Neural cell (in vitro differentiated cells): ENCODE measurements around the gene PMM2. TPM values are rescaled to one million over a fixed set of nuclear protein-coding genes. Genes with fewer than 3 reads are reported as not detected.

Experiments used
- H2AFZ ChIP-seq: fragments of 200-600, 300-800 bp; sonication (generic), shearing (Covaris generic); 2 replicates; pipeline ENCODE4 v1.6.0; 2014; ENCODE audit warnings: low read depth, mild to moderate bottlenecking, antibody characterized with exemption, low read length, moderate library complexity
- H3F3A ChIP-seq: fragments of 200-600 bp; shearing (Covaris generic); 2 replicates; pipeline ENCODE4 v1.6.1; 2016; ENCODE audit warnings: mild to moderate bottlenecking, moderate library complexity, mixed read lengths, antibody characterized with exemption, low read length; ENCODE audit not compliant: insufficient read depth, poor library complexity, severe bottlenecking
- H3K27ac ChIP-seq: fragments of 200-600, 300-800 bp; sonication (generic), shearing (Covaris generic); 2 replicates; pipeline ENCODE4 v1.5.1; 2014; ENCODE audit warnings: mild to moderate bottlenecking, low read length, moderate library complexity
- H3K27me3 ChIP-seq: fragments of 300-800, 200-600 bp; sonication (generic), shearing (Covaris generic); 2 replicates; pipeline ENCODE4 v1.6.0; 2014; ENCODE audit warnings: mild to moderate bottlenecking, low read depth, low read length, moderate library complexity; ENCODE audit not compliant: insufficient read depth
- H3K36me3 ChIP-seq: fragments of 300-800, 200-600 bp; sonication (generic), shearing (Covaris generic); 2 replicates; pipeline ENCODE4 v1.5.1; 2014; ENCODE audit warnings: mild to moderate bottlenecking, antibody characterized with exemption, low read length, moderate library complexity; ENCODE audit not compliant: insufficient read depth
- H3K4me2 ChIP-seq: fragments of 300-800, 200-600 bp; sonication (generic), shearing (Covaris generic); 2 replicates; pipeline ENCODE4 v1.6.0; 2014; ENCODE audit warnings: mild to moderate bottlenecking, low read length
- H3K4me3 ChIP-seq: fragments of 300-800, 200-600 bp; sonication (generic), shearing (Covaris generic); 2 replicates; pipeline ENCODE4 v1.5.1; 2014; ENCODE audit warnings: mild to moderate bottlenecking, low read length, moderate library complexity
- H3K79me2 ChIP-seq: fragments of 200-600 bp; shearing (Covaris generic); replicated peaks from 2 replicates; pipeline ENCODE4 v1.6.0; 2014; ENCODE audit warnings: mild to moderate bottlenecking, low read length, moderate library complexity; ENCODE audit not compliant: insufficient read depth
- H3K9ac ChIP-seq: fragments of 300-800, 200-600 bp; sonication (generic), shearing (Covaris generic); 2 replicates; pipeline ENCODE4 v1.6.1; 2016; ENCODE audit warnings: mild to moderate bottlenecking, low read length, mixed read lengths
- H3K9me2 ChIP-seq: fragments of 200-600 bp; shearing (Covaris generic); 2 replicates; pipeline ENCODE4 v1.6.1; 2016; ENCODE audit warnings: mild to moderate bottlenecking, low read length, mixed read lengths; ENCODE audit not compliant: insufficient read depth
- H3K9me3 ChIP-seq: fragments of 200-600, 300-800 bp; sonication (generic), shearing (Covaris generic); 2 replicates; pipeline ENCODE4 v1.6.1; 2016; ENCODE audit warnings: mild to moderate bottlenecking, mixed run types, low read length, moderate library complexity, mixed read lengths
- H4K20me1 ChIP-seq: fragments of 200-600 bp; shearing (Covaris generic); 2 replicates; pipeline ENCODE4 v1.6.1; 2016; ENCODE audit warnings: mild to moderate bottlenecking, mixed run types; ENCODE audit not compliant: insufficient read depth
- EP300 ChIP-seq: fragments of 450-650 bp; conservative IDR thresholded peaks from 2 replicates; pipeline ENCODE4 v1.6.1; 2014; ENCODE audit warnings: antibody characterized with exemption, mild to moderate bottlenecking, moderate library complexity; ENCODE audit not compliant: poor library complexity, severe bottlenecking
- EZH2 ChIP-seq: fragments of 200-600, 300-800 bp; shearing (Covaris generic), sonication (generic); IDR thresholded peaks from 2 replicates; pipeline ENCODE4 v1.6.1; 2014; ENCODE audit warnings: antibody characterized with exemption, low read length, borderline replicate concordance, mild to moderate bottlenecking; ENCODE audit not compliant: insufficient read depth, poor library complexity, severe bottlenecking
- MXI1 ChIP-seq: fragments of 450-650 bp; conservative IDR thresholded peaks from 2 replicates; pipeline ENCODE4 v1.6.1; 2014; ENCODE audit warnings: antibody characterized with exemption, mild to moderate bottlenecking; ENCODE audit not compliant: poor library complexity, severe bottlenecking
- POLR2AphosphoS5 ChIP-seq: IDR thresholded peaks from 2 replicates; pipeline ENCODE4 v1.6.1; 2012
- RAD21 ChIP-seq: fragments of 450-650 bp; conservative IDR thresholded peaks from 2 replicates; pipeline ENCODE4 v1.6.1; 2014; ENCODE audit warnings: antibody characterized with exemption, mild to moderate bottlenecking, moderate library complexity
- REST ChIP-seq: IDR thresholded peaks from 2 replicates; pipeline ENCODE4 v1.6.1; 2012; ENCODE audit warnings: borderline replicate concordance
- SMC3 ChIP-seq: fragments of 450-650 bp; conservative IDR thresholded peaks from 2 replicates; pipeline ENCODE4 v1.6.1; 2014; ENCODE audit warnings: antibody characterized with exemption, mild to moderate bottlenecking, moderate library complexity; ENCODE audit not compliant: poor library complexity
- TAF1 ChIP-seq: IDR thresholded peaks from 2 replicates; pipeline ENCODE4 v1.6.1; 2012; ENCODE audit warnings: low read depth
- polyA plus RNA-seq: library from polyadenylated mRNA; depleted of rRNA; stranded (reverse); fragments of >200 nt; gene quantifications from 2 replicates; pipeline ENCODE4 v1.2.3, GENCODE V29; 2014
- TF ChIP-seq, protein P1 (sequence below): fragments of 450-650 bp; IDR thresholded peaks from 2 replicates; pipeline ENCODE4 v1.5.1; 2014; ENCODE audit warnings: antibody characterized with exemption, mild to moderate bottlenecking, moderate library complexity; ENCODE audit not compliant: poor library complexity, severe bottlenecking

Gene PMM2
- polyA plus RNA-seq, 1 donor from 2014 or later, result 20.2 TPM

DNA sequence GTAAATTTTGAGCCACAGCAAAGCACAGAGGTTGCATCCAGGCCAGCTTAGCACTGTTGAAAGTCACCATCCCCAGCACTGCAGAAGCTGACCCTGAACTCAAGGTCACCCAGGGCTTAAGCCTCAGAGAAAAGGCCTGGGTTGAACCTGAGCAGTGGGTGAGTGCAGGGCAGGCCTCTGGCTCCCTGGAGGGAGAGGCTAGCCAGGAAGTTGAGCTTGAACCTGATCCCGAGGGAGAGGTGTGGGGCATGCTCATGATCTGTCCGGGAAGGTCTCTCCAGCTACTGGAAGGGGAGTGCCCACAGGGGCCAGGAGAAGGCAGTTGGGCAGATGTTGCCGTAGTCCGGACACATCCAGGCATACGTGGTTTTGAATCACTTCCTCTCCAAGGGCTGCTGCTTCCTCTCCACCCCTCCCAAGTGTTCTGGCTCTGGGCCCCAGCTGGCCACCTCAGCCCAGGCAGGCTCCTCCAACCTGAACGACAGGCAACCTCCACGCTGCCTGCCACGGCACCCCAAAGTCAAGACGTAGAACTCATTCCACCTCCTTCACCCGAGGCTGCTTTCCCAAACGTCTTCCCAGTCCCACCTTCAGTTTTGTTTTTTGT, 52.7 kb downstream of the PMM2 start:
- Histone ChIP-seq H3K4me3 (no peak overlapping the region), H2AFZ (no peak overlapping the region), H4K20me1 (no peaks in the 10 kb centered on the region), H3K79me2 (no peaks in the 10 kb centered on the region), H3K27ac (no peak overlapping the region), H3K9ac (no peak overlapping the region), H3K4me2 (no peak overlapping the region), H3K9me2 (no peaks in the 10 kb centered on the region), H3F3A (no peaks in the 10 kb centered on the region), H3K9me3 (no peaks in the 10 kb centered on the region), H3K36me3 (no peaks in the 10 kb centered on the region), H3K27me3 (no peaks in the 10 kb centered on the region)
- TF ChIP-seq MXI1 (no peak), SMC3 (no peak), EZH2 (no peak), POLR2AphosphoS5 (no peak), TAF1 (no peak), RAD21 (no peak), EP300 (no peak), REST (no peak)
- TF ChIP-seq, protein P1, sequence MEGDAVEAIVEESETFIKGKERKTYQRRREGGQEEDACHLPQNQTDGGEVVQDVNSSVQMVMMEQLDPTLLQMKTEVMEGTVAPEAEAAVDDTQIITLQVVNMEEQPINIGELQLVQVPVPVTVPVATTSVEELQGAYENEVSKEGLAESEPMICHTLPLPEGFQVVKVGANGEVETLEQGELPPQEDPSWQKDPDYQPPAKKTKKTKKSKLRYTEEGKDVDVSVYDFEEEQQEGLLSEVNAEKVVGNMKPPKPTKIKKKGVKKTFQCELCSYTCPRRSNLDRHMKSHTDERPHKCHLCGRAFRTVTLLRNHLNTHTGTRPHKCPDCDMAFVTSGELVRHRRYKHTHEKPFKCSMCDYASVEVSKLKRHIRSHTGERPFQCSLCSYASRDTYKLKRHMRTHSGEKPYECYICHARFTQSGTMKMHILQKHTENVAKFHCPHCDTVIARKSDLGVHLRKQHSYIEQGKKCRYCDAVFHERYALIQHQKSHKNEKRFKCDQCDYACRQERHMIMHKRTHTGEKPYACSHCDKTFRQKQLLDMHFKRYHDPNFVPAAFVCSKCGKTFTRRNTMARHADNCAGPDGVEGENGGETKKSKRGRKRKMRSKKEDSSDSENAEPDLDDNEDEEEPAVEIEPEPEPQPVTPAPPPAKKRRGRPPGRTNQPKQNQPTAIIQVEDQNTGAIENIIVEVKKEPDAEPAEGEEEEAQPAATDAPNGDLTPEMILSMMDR, result no peak

GRCh38 chr16:8851761-8852403, 54.2 kb downstream of the PMM2 start:
- Histone ChIP-seq H4K20me1 (no peaks in the 10 kb centered on the region), H3K36me3 (no peaks in the 10 kb centered on the region), H3K27me3 (no peaks in the 10 kb centered on the region), H3K4me2 (no peak overlapping the region), H3K4me3 (no peak overlapping the region), H3F3A (no peaks in the 10 kb centered on the region), H3K9ac (no peak overlapping the region), H3K9me3 (no peaks in the 10 kb centered on the region), H3K27ac (no peak overlapping the region), H2AFZ (no peak overlapping the region), H3K9me2 (no peaks in the 10 kb centered on the region), H3K79me2 (no peaks in the 10 kb centered on the region)
- TF ChIP-seq RAD21 (no peak), MXI1 (no peak), EZH2 (no peak)
- TF ChIP-seq, protein P1, result no peak
